ENCODE results near the gene TSC2.

TSC2 gene

DNA sequence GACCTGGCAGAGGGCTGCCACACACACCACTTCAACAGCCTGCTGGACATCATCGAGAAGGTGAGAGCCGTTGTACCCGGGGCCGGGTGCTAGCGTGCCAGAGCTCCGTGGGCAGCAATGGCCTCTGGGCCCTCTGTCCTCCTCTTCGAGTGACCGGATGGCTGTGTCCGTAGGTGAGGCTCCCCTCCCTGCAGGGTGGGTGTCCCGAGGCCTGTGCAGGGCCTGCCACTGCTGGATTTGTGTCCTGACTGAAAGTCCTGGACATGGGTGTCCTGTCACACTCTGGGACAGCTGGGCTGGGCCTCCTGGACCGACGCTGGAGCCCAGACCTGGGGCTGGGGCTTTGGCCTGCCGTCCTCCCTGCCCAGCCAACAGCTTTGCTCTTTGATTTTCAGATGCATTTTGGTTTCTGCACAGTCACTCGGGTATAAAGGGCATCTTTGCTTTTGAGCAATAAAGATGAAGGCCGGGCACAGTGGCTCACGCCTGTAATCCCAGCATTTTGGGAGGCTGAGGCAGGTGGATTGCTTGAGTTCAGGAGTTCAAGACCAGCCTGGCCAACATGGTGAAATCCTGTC lies 16.7 kb downstream of the TSC2 start:
- no peak for DNase-seq

DNA sequence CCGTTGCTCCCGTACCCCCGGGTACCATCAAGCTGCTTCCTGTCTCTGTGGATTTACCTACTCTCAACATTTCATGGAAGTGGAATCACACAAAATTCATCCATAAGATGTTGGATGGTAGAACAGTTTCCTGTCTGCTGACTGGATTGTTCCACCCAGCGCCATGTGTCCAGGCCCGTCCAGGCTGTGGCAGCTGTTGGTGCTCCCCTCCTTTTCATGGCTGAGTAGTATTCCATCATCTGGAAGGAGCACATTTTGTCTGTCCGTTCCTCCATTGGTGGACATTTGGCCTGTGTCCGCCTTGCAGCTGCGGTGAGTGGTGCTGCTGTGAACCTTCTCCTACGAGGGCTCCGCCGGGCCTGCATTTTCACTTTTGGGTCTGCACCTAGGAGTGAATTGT lies 18.4 kb downstream of the TSC2 start:
- no peak for DNase-seq

DNA sequence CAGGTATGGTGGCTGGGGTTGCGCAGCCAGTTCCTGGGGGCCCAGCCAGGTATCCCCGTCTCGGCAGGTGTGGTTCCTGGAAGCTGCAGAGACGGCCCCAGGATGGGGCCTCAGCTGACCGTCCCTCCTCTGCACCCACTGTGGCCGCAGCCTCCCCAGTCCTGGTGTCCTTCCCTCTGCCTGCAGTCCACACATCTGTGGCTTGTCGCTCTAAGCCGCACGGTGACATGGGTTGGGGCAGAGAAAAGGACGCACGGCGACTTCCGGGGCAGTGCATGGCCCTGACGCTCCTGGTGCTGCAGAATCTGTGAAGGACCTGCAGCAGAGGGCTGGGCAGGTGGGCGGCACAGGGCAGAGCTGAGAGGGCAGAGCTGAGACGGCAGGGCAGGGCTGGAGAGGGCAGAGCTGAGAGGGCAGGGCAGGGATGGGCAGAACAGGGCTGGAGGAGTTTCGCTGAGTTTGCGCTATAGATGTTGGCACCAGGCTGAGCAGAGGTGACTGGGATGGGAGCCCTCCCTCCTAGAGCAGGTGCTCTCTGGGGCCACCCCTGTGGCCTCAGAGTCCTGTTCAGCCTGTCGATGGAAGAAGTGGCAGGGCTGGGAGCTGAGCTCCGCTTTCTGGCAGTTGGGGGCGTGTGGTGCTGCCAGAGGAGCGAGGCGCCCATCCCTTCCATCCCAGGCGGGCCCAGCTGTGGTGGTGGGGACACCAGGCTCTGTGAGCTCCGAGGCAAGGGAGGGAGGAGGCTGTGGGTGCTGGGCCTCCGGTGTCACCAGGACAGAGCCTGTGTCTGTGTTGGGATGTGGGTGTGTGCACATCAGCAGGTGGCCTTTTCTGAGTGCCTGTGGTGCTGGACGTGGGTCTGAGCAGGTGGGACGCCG lies 23.0 kb downstream of the TSC2 start:
- DNase-seq, result no peak

DNA sequence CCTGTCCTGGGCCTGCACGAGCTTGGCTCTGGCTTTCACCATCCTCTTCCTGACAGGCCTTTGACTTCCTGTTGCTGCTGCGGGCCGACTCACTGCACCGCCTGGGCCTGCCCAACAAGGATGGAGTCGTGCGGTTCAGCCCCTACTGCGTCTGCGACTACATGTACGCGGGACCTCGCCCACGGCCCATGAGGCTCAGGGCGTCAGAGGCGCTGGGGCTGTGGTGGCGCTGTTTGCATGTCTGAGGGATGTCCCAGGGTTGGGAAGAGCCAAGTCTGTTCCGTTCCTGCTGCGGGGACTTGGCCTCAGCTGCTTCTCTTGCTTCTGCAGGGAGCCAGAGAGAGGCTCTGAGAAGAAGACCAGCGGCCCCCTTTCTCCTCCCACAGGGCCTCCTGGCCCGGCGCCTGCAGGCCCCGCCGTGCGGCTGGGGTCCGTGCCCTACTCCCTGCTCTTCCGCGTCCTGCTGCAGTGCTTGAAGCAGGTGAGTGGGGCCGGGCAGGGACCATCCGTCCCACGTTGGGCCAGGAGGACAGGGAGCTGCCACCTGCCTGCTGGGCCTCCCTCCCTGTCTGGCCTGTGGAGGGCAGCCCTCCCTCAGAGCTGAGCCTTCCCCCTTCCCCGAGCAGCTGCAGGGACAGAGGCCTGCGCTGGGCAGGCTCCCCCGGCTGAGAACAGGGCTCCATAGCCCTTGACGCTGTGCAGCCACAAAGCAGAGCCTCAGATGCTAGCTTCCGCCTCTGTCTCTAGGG lies 23.8 kb downstream of the TSC2 start:
- DNase-seq, result no peak

DNA sequence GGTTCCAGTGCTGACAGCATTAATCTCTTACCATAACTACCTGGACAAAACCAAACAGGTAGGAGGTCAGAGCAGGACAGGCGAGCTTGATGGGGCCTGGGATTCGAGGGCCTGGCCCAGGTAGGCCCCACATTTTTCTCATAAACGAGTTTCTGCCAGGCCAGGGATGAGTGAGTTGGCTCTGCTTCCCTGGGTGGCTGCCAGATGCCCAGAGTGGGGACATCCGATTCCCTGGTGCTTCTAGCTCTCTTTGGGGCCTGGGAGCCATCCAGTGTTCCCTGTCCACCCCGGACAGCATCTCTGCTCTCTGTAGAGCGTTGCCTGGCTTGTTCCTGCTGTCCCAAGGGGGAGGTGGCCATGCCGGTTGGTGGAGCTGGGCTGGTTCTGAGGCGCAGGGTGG lies 25.1 kb downstream of the TSC2 start:
- no peak for DNase-seq

DNA sequence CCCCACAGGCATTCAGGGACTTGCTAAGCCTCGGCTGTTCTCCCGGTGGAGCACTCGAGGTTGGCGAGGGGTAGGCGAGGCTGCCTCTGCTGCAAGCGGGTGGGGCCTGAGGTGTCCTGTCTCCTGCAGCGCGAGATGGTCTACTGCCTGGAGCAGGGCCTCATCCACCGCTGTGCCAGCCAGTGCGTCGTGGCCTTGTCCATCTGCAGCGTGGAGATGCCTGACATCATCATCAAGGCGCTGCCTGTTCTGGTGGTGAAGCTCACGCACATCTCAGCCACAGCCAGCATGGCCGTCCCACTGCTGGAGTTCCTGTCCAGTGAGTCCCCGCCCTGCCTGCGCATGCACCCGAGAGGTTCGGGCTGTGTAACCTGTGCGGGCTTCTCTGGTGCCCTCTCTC lies 26.3 kb downstream of the TSC2 start:
- no peak for DNase-seq

DNA sequence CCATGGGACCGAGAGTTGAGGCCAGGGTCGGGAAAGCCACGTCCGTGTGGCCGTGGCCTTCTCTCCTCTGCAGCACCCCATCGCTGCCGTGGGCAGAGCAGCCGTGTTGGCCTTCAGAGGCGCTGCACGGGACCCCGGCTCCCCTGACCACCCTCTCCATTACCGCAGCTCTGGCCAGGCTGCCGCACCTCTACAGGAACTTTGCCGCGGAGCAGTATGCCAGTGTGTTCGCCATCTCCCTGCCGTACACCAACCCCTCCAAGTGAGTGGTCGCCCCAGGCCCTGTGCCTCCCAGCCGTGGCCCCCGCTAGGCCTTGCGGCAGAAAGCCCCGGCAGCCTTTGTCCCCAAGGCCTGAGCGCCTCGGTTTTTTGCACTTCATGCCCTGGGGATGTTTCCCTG lies 27.8 kb downstream of the TSC2 start:
- DNase-seq, result no peak

DNA sequence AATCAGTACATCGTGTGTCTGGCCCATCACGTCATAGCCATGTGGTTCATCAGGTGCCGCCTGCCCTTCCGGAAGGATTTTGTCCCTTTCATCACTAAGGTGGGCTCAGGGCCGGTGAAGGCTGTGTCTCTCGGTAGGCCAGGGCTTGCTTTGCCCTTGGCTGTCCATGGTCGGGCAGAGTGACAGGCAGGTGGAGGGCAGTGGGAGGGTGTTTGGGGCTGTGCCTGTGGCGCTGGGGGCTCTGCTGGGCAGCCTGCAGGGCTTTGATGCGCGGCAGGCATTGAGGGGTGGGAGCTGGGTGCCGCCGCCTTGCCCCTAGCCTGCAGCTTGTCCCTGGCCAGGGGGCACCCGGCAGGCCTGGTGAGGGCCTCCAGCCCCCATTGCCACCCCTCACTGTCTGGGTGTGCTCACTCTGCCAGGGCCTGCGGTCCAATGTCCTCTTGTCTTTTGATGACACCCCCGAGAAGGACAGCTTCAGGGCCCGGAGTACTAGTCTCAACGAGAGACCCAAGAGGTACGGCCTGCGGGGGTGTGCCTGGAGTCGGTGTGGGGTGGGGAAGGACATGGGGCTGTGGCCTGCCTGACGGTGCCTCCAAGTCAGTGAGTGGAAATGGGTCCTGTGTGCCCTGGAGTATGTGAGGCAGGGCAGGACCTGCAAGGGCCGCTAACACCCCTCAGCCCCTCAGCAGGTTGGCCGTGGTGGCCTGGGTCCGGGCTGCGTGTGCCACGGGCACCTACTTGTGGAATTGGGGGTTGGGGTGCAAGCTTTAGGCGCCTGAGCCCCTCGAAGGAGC lies 28.5 kb downstream of the TSC2 start:
- DNase-seq, result no peak

DNA sequence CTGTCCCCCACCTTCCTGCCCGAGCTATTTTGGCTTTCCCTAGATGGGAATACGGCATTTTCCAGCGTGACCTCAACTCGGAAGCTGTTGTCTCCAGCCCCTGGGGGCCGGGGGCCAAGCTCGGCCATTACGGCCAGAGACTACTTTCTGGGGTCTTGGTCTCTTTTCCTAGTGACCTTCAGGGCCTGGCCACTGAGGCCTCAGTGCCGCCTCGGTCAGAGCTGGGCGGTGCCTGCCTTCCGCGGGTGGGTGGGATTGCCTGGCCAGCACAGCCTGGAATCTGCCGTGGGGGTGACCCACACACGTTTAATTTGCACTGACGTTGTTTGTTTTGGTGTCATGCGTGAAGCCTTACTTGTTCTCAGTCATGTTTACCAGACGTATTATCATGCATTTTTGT lies 29.2 kb downstream of the TSC2 start:
- no peak for DNase-seq

DNA sequence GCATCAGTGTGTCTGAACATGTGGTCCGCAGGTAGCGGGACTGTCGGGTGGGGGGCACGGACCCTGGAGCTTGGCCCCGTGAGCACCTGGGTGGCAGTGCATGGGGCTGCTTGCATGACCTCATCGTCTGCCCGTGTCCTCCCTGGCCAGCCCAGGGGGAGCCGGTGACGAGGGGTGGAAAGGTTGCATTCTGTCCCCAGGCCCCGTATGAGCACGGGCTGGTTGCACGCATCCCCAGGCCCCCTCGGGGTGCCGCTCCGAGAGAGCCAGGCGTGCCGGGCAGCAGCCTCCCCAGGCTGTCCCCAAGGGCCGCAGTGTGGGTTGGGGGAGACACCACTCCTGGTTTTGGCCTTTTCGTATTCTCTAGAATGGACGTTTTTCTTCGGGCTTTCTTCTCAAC lies 29.9 kb downstream of the TSC2 start:
- DNase-seq, result no peak

DNA sequence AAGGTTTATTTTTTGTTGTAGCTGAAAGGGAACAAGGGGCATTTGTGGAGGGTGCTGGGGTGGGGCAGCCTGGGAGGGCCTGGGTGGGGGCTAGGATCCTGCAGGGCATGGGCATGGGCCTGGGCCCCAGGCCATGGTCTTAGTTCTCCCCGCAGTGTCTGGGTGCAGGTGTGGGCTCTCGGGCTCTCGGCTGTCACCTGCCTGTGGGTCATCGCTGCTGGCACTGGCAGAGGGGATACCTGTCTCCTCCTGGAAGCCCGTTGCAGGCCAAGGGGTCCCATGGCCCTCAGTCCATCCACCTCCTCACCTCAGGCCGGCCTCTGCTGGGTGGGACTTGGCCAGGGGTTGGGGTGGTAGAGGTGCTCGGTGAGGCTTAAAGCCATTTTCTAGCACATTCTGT lies 30.3 kb downstream of the TSC2 start:
- no peak for DNase-seq

DNA sequence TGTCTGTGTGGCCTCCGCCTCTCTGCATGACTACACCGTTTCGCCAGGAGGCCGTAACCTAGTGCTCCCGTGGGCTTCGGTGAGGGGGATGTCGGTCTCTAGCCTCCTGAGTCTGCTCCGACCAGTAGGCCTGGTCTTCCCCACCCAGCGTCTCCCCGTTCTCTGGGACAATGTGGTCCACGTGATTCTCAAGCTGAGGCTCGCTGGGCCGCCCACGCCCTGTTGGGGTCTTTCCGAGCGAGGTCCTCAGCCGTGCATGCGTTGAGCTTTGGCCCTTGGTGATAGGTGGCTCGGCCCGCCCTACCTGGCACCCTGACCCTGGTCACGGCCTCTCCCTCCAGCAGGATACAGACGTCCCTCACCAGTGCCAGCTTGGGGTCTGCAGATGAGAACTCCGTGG lies 30.9 kb downstream of the TSC2 start:
- no peak for DNase-seq

DNA sequence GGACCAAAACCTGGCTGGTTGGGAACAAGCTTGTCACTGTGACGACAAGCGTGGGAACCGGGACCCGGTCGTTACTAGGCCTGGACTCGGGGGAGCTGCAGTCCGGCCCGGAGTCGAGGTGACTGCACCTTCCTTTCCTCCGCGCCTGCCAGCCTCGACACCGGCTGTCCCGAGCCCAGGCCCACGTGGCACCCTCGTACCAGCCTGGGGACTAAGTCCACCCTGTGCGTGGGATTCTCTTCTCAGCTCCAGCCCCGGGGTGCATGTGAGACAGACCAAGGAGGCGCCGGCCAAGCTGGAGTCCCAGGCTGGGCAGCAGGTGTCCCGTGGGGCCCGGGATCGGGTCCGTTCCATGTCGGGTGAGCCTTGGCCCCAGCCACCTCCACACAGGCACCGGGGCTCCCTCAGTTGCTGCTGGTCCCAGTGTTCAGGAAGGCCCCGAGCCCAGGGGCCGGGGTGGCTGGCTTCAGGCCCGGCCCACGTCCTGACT lies 31.6 kb downstream of the TSC2 start:
- DNase-seq, result no peak

DNA sequence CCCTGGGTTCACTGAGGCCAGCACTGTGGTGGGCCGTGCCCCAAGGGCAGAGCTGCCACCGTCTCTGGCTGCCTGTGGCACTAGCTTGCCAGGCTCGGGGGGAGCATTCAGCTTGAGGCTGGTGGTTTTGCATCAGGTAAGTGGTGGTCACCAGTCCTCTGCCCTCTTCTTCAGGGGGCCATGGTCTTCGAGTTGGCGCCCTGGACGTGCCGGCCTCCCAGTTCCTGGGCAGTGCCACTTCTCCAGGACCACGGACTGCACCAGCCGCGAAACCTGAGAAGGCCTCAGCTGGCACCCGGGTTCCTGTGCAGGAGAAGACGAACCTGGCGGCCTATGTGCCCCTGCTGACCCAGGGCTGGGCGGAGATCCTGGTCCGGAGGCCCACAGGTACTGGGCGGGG lies 32.2 kb downstream of the TSC2 start:
- no peak for DNase-seq

DNA sequence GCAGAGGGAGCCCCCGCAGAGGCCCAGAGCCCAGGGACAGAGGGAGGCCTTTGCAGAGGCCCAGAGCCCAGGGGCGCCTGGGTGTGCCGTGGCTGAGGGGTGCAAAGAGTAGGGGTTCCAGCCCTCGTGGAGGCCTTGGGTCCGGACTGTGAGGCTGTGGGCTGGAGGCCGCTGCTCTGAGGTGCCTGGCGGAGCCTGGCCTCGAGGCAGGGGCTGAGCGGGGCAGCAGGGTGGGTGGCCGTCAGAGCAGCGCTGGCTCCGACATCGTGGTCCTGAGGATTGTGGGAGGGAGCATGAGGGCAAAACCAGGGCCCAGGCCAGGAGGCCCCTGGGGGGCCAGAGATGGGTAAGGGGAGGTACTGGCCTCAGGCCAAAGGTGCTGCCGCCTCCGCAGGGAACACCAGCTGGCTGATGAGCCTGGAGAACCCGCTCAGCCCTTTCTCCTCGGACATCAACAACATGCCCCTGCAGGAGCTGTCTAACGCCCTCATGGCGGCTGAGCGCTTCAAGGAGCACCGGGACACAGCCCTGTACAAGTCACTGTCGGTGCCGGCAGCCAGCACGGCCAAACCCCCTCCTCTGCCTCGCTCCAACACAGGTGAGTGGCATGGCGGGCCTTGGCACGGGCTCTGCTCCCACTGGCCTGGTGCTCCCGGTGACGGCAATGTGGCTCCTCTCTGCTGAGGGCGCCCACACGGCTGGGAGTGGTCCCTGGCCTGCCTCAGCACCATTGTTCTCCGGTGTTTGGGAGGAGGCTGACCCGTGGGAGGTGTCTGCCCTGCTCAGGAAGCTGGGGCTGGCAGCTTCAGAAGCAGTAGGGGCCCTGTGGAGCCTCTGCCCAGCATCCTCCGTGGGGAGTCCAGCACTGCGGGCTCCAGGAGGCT lies 33.7 kb downstream of the TSC2 start:
- no peak for DNase-seq

DNA sequence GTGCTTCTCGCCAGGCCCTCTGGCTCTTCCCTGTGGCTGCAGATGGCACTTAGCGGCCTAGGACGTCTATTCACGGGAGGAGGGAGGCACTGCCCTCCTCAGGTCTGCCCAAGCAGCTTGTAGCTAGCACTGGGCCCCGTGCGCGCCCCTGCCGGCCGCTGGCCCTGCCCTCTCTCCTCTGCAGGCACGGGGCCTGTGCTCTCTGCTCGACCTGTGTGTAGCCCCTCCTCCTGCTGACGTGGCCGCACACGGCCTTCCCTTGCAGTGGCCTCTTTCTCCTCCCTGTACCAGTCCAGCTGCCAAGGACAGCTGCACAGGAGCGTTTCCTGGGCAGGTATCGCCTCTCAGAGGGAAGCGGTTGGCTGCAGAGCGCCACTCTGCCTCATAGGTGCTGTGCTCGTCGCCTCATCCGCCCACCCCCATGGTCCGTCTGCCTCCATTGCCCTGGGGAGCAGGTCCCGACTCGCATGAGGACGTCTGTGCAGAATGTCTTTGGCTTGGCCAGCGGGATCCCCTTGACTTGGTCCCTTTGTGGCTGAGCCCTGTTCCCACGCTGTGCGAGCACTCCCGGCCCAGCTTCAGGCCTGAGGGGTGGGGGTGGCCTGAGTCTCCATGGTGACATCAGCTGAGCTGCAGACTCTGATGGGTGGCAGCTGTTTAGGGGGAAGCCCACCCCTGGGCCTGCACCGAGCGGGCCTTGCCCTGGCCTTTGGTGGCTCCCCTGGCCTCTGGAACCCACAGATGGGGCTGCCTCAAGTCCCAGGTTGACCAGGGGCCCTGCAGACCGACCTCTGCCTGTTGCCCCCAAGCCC lies 34.6 kb downstream of the TSC2 start:
- DNase-seq, result no peak

DNA sequence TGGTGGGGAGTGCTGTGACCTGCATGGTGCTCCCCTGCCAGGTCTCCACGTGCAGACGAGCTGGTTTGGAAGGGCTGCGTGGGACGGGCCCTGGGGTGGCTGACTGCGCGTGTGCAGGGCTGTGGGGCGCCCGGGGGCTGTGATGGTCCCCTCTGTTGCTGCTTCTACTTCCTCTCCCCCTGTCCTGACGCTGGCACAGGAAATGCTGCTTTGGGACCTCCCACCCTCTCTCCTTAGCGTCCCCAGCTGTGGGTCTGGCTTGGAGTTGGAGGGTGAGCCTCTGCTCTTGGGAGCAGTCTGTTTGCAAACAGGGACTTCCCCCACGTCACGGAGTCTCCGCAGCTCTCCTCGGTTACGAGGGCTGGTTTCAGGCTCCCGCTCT lies 35.2 kb downstream of the TSC2 start:
- DNase-seq, result no peak

DNA sequence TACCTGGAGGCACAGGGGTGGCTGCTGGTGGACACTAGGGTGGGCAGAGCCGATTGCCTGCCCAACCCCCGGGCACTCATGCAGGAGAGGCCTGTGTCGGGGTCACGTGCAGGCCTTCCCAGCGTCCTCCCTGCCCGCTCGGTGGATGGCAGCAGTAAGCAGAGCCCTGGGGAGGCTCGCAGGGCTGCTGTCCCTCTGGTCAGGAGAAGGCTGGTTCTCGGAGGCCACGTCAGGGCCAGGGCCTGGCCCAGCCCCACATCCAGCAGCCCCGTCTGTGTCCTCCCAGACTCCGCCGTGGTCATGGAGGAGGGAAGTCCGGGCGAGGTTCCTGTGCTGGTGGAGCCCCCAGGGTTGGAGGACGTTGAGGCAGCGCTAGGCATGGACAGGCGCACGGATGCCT lies 35.6 kb downstream of the TSC2 start:
- no peak for DNase-seq

DNA sequence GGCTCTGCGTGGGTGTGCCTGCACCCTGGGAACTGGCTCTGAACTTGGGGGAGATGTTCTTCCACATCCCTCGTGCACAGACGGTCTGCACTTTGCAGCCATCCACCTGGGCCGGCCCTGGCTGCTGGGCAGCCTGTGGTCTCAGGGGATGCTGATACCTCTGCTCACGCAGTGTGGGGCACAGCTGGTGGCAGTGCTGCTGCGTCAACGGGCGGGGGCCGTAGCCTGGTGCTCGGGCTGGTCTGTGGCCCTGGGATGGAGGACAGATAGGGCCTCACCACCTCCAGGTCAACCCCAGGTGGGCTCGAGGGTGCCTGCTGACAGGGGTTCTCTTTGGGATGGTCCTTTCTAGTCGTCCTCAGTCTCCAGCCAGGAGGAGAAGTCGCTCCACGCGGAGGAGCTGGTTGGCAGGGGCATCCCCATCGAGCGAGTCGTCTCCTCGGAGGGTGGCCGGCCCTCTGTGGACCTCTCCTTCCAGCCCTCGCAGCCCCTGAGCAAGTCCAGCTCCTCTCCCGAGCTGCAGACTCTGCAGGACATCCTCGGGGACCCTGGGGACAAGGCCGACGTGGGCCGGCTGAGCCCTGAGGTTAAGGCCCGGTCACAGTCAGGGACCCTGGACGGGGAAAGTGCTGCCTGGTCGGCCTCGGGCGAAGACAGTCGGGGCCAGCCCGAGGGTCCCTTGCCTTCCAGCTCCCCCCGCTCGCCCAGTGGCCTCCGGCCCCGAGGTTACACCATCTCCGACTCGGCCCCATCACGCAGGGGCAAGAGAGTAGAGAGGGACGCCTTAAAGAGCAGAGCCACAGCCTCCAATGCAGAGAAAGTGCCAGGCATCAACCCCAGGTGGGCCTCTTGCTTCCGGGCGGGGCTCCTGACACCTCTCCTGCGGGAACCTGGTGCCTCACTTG lies 36.3 kb downstream of the TSC2 start:
- no peak for DNase-seq
